Upper lobe of right lung (tissue), 1 donor: Measurements from ENCODE around the gene COQ2. TPM values are rescaled to one million over a fixed set of nuclear protein-coding genes. Genes with fewer than 3 reads are reported as not detected.
"Not testable (repeated sequence)": the region's sequence is repeated elsewhere in the genome, so short reads cannot be mapped to it uniquely, and the experiment has no call there.

Source experiments
- ATAC-seq: fragments of 200-7000 bp; cut with Tn5 transposase; one replicate; pipeline ENCODE4 v1.9.1; 2020; ENCODE audit warnings: mild to moderate bottlenecking, moderate library complexity
- DNase-seq: peaks from one replicate; pipeline ENCODE4 v3.0.0-alpha.2; 2020
- H3K27ac ChIP-seq: fragments of 200-600 bp; one replicate; pipeline ENCODE4 v1.8.0; 2022
- H3K27me3 ChIP-seq: fragments of 200-600 bp; one replicate; pipeline ENCODE4 v1.8.0; 2022; ENCODE audit warnings: mild to moderate bottlenecking
- H3K36me3 ChIP-seq: fragments of 200-600 bp; one replicate; pipeline ENCODE4 v1.8.0; 2022
- H3K4me1 ChIP-seq: fragments of 200-600 bp; one replicate; pipeline ENCODE4 v1.8.0; 2022
- H3K4me3 ChIP-seq: fragments of 200-600 bp; one replicate; pipeline ENCODE4 v1.8.0; 2022; ENCODE audit warnings: mild to moderate bottlenecking
- H3K9me3 ChIP-seq: fragments of 200-600 bp; one replicate; pipeline ENCODE4 v1.8.0; 2022
- CTCF ChIP-seq: fragments of 200-600 bp; IDR thresholded peaks from one replicate; pipeline ENCODE4 v1.8.0; 2022; ENCODE audit warnings: antibody characterized with exemption
- intact Hi-C: fragments of 100-400 bp; cut with DNase I; formaldehyde crosslinking; loops from one replicate; pipeline ENCODE4 v1.11.0; 2022
- long read RNA-seq: library from polyadenylated mRNA; unstranded; transcript quantifications from one replicate; pipeline ENCODE4 v2.0.0, GENCODE V29; 2021
- total RNA-seq: library from RNA; stranded (reverse); fragmentation: NEBNext Ultra II Directional; extraction: Animal tissue kit (Norgen Biotek cat#: 25700); gene quantifications from one replicate; pipeline ENCODE4 v1.2.1, GENCODE V29; 2021
- donor health status: DM: no; HTN: yes; CAD: no; lungs with severe emphysema.

The COQ2 gene
- 12.4 TPM for total RNA-seq
- long read RNA-seq, transcript COQ2-206 (7 exons, 1,641 nt) = major isoform, 21 of 24 reads
- long read RNA-seq, partial matches to known transcripts = 0 of 24 reads
- long read RNA-seq, other reads (novel, unspliced or antisense) = 2 of 24 reads

- ATAC-seq (peak; percentile 95), DNase-seq (peak; percentile 99)
- peak; percentile 35 for TF ChIP-seq CTCF
- Histone ChIP-seq H3K27ac (peak within 1 kb of the TSS; percentile 90), H3K27me3 (no peaks in the 10 kb centered on the region), H3K9me3 (no peaks in the 10 kb centered on the region), H3K4me3 (peak within 1 kb of the TSS; percentile 65), H3K36me3 (no peaks in the 10 kb centered on the region), H3K4me1 (peaks cover 8% of the 10 kb centered on the region)
- intact Hi-C loops = no loop called here
Measured at GRCh38 chr4:83284193-83285054, at the start of gene COQ2. Gene COQ2 (minus strand): TSS chr4:83284798. CDS start chr4:83284764, 34 bp downstream.

- DNase-seq (no peak), ATAC-seq (peak; percentile 4)
- no peaks in the 10 kb centered on the region for H3K36me3 ChIP-seq
- no peaks in the 10 kb centered on the region for H3K27me3 ChIP-seq
- peaks cover 5% of the 10 kb centered on the region for H3K4me1 ChIP-seq
- intact Hi-C loops = no loop called here
- H3K9me3 ChIP-seq = no peaks in the 10 kb centered on the region
- no peak overlapping the region for H3K4me3 ChIP-seq
- H3K27ac ChIP-seq = no peak overlapping the region
- no peak for TF ChIP-seq CTCF
Measured at GRCh38 chr4:83331956-83332355, 47.4 kb upstream of the COQ2 start.

- no peak for ATAC-seq
- TF ChIP-seq CTCF = no peak
- intact Hi-C loops = no loop called here
Measured at GRCh38 chr4:83329521-83330110, 45.0 kb upstream of the COQ2 start.

GRCh38 chr4:83328521-83329187, 44.1 kb upstream of the COQ2 start:
- H3K4me1 ChIP-seq = no peaks in the 10 kb centered on the region
- TF ChIP-seq CTCF = no peak
- no peak overlapping the region for H3K27ac ChIP-seq
- intact Hi-C loops = no loop called here
- H3K27me3 ChIP-seq = no peaks in the 10 kb centered on the region
- H3K9me3 ChIP-seq = no peaks in the 10 kb centered on the region
- no peaks in the 10 kb centered on the region for H3K36me3 ChIP-seq
- H3K4me3 ChIP-seq = no peak overlapping the region
- DNase-seq = no peak
- peak; percentile 45 for ATAC-seq

More at GRCh38 chr4:83329521-83330110, 45.0 kb upstream of the COQ2 start:
- no peak overlapping the region for H3K4me3 ChIP-seq
- no peaks in the 10 kb centered on the region for H3K27me3 ChIP-seq
- no peak for DNase-seq
- H3K27ac ChIP-seq = no peak overlapping the region
- no peaks in the 10 kb centered on the region for H3K36me3 ChIP-seq
- H3K4me1 ChIP-seq = peaks cover 4% of the 10 kb centered on the region
- H3K9me3 ChIP-seq = no peaks in the 10 kb centered on the region

- TF ChIP-seq CTCF = no peak
Measured at GRCh38 chr4:83326546-83326945, 41.9 kb upstream of the COQ2 start.

GRCh38 chr4:83325306-83325705, 40.7 kb upstream of the COQ2 start:
- H3K27me3 ChIP-seq, H3K4me3 ChIP-seq, H3K36me3 ChIP-seq, ATAC-seq, H3K27ac ChIP-seq, H3K9me3 ChIP-seq, H3K4me1 ChIP-seq, DNase-seq, intact Hi-C loops: not testable (repeated sequence)

More at GRCh38 chr4:83326546-83326945, 41.9 kb upstream of the COQ2 start:
- no peaks in the 10 kb centered on the region for H3K27me3 ChIP-seq
- H3K27ac ChIP-seq = no peak overlapping the region
- intact Hi-C loops = no loop called here
- no peaks in the 10 kb centered on the region for H3K9me3 ChIP-seq
- ATAC-seq (no peak), DNase-seq (no peak)
- H3K4me3 ChIP-seq = no peak overlapping the region
- H3K4me1 ChIP-seq = no peaks in the 10 kb centered on the region
- H3K36me3 ChIP-seq = no peaks in the 10 kb centered on the region
